Measurements from ENCODE around the gene CATSPERE. TPM values are rescaled to one million over a fixed set of nuclear protein-coding genes. Genes with fewer than 3 reads are reported as not detected.

CATSPERE gene
- total RNA-seq, 1 experiment from 2014 or later, result 1.2 TPM

DNA sequence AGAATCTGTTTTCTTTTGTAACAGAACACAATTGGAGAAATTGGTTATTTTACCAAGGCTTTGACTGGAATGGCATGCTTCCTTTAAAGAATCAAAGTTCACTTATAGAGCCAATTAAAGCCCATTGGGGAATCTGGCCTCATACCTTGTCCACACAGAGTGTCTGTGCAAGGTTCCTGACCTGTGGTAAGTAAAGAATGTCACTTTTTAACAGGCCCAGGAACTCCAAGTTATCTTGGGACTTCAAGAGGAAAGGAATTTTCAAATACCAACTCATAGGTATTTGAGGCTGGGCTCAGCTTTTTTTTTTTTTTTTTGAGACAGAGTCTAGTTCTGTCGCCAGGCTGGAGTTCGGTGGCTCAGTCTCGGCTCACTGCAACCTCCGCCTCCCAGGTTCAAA, 2.3 kb upstream of the CATSPERE start:
- CTCF ChIA-PET, result interaction anchor here (0.6 kb wide), 1 partner anchor 754 kb away, joined by 6 read pairs; no protein-coding TSS in a partner anchor
- intact Hi-C loops (cut with micrococcal nuclease; ENCODE audit: unreplicated experiment), result loop anchor here (10.0 kb wide), 2 partner anchors 604 to 1204 kb away; partner anchors contain the start of genes AKT3, CEP170 and SDCCAG8
- no peak for DNase-seq
- H3K36me3 ChIP-seq (ENCODE audit: low read depth), result no peaks in the 10 kb centered on the region
- H2AFZ ChIP-seq, result no peak overlapping the region
- H3K79me2 ChIP-seq (ENCODE audit: low read depth), result no peaks in the 10 kb centered on the region
- H3F3A ChIP-seq (ENCODE audit: insufficient read depth, low read depth), result peaks cover 16% of the 10 kb centered on the region
- H3K4me2 ChIP-seq, result no peak overlapping the region
- H4K20me1 ChIP-seq (ENCODE audit: insufficient read depth), result no peaks in the 10 kb centered on the region
- no peak overlapping the region for H3K27ac ChIP-seq
- peaks cover 3% of the 10 kb centered on the region; the same call in 1 of the 2 replicates for H3K9me3 ChIP-seq (ENCODE audit: insufficient read depth, low read depth)
- BruUV-seq (replicated peaks), result no TSS peak
- H3K4me1 ChIP-seq (replicated peaks; ENCODE audit: insufficient read depth), result peaks cover 22% of the 10 kb centered on the region
- H3K27me3 ChIP-seq (ENCODE audit: insufficient read depth, low read depth), result no peaks in the 10 kb centered on the region
- POLR2A ChIA-PET (ENCODE audit: unreplicated experiment), result no interaction called here
- H3K4me3 ChIP-seq, result no peak overlapping the region
- TF ChIP-seq CTCF (conservative IDR thresholded peaks at IDR 0.05) (no peak), EZH2 (IDR thresholded peaks at IDR 0.05; ENCODE audit: low read depth) (no peak)
- H3K9me2 ChIP-seq (ENCODE audit: insufficient read depth), result no peaks in the 10 kb centered on the region

- no TSS peak for BruUV-seq (replicated peaks)
- Histone ChIP-seq H3F3A (ENCODE audit: insufficient read depth, low read depth) (peaks cover 16% of the 10 kb centered on the region), H3K4me1 (replicated peaks; ENCODE audit: insufficient read depth) (peaks cover 11% of the 10 kb centered on the region), H3K27me3 (ENCODE audit: insufficient read depth, low read depth) (no peaks in the 10 kb centered on the region), H3K27ac (no peak overlapping the region), H2AFZ (no peak overlapping the region), H3K9me3 (ENCODE audit: insufficient read depth, low read depth) (peaks cover 3% of the 10 kb centered on the region; the same call in 1 of the 2 replicates), H3K79me2 (ENCODE audit: low read depth) (no peaks in the 10 kb centered on the region), H3K36me3 (ENCODE audit: low read depth) (no peaks in the 10 kb centered on the region), H3K9me2 (ENCODE audit: insufficient read depth) (no peaks in the 10 kb centered on the region), H3K4me2 (peak overlapping the region; percentile 78), H3K4me3 (no peak overlapping the region), H4K20me1 (ENCODE audit: insufficient read depth) (no peaks in the 10 kb centered on the region)
- intact Hi-C loops (cut with micrococcal nuclease; ENCODE audit: unreplicated experiment), result loop anchor here (2.0 kb wide), 1 partner anchor 141 kb away; no protein-coding TSS in a partner anchor
- CTCF ChIA-PET, result no interaction called here
- TF ChIP-seq CTCF (conservative IDR thresholded peaks at IDR 0.05) (no peak), EZH2 (IDR thresholded peaks at IDR 0.05; ENCODE audit: low read depth) (no peak)
- DNase-seq, result peak in 1 of 2 experiments; percentile 16
- POLR2A ChIA-PET (ENCODE audit: unreplicated experiment), result interaction anchor here (1.7 kb wide), 1 partner anchor 36 kb away, joined by 8 read pairs; no protein-coding TSS in a partner anchor
These were observed 876 bp upstream of the CATSPERE start for GRCh38 chr1:244460197-244460596.

DNA sequence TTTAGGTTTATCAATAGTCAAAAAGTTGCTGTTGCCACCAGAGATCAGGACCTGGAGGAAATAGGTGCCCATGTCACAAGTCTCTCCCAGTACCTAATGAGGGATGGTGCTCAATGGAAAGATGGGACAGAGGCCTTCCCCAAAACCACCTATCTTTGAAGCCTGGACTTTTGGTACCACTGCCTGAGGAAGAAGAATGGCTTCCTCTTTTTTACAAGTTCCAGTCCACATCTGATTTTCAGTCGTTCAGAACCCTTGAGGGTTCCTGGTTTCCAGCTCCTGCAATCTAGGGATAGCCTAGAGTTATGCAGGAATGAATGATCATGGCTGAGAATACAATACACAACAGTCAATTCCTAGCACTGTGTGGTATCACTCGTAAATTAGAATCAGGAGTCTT, 5.7 kb downstream of the CATSPERE start:
- intact Hi-C loops (cut with micrococcal nuclease; ENCODE audit: unreplicated experiment), result no loop called here

More for the DNA sequence above, 5.7 kb downstream of the CATSPERE start:
- no peaks in the 10 kb centered on the region for H3K36me3 ChIP-seq (ENCODE audit: low read depth)
- CTCF ChIA-PET, result no interaction called here
- no peaks in the 10 kb centered on the region for H3K79me2 ChIP-seq (ENCODE audit: low read depth)
- no peak overlapping the region for H3K27ac ChIP-seq
- TF ChIP-seq EZH2 (IDR thresholded peaks at IDR 0.05; ENCODE audit: low read depth), result no peak
- H3K4me2 ChIP-seq, result no peak overlapping the region
- no peaks in the 10 kb centered on the region for H3K27me3 ChIP-seq (ENCODE audit: insufficient read depth, low read depth)
- H2AFZ ChIP-seq, result no peak overlapping the region
- no peak for DNase-seq
- no peaks in the 10 kb centered on the region for H3K4me1 ChIP-seq (replicated peaks; ENCODE audit: insufficient read depth)
- no peak overlapping the region for H3K4me3 ChIP-seq
- H3K9me3 ChIP-seq (ENCODE audit: insufficient read depth, low read depth), result no peaks in the 10 kb centered on the region
- no peaks in the 10 kb centered on the region for H4K20me1 ChIP-seq (ENCODE audit: insufficient read depth)
- no peaks in the 10 kb centered on the region for H3K9me2 ChIP-seq (ENCODE audit: insufficient read depth)
- no TSS peak for BruUV-seq (replicated peaks)
- POLR2A ChIA-PET (ENCODE audit: unreplicated experiment), result no interaction called here
- peaks cover 7% of the 10 kb centered on the region for H3F3A ChIP-seq (ENCODE audit: insufficient read depth, low read depth)
